Thyroid gland (tissue), 4 donors: ENCODE data around the gene PDCD5. TPM values are rescaled to one million over a fixed set of nuclear protein-coding genes. Genes with fewer than 3 reads are reported as not detected.

ENCODE experiments used
- DNase-seq, 2 donors: peaks; one replicate each; pipeline ENCODE4 v3.0.0-alpha.2; 2019
- H3K27ac ChIP-seq, 3 donors: fragments of 200-600 bp; sonication (generic); 1 replicate in 2 of 3; 2 replicates in 1 of 3; pipeline ENCODE4 v1.5.1; 2016 to 2019; ENCODE audit warnings: mild to moderate bottlenecking in 1 of 3, moderate library complexity in 1 of 3
- H3K27me3 ChIP-seq: fragments of 200-600 bp; sonication (generic); one replicate; pipeline ENCODE4 v1.5.1; 2019
- H3K36me3 ChIP-seq, 2 donors: fragments of 200-600 bp; sonication (generic); one replicate each; pipeline ENCODE4 v1.5.1; 2016 to 2019
- H3K4me1 ChIP-seq, 2 donors: fragments of 200-600 bp; sonication (generic); one replicate each; pipeline ENCODE4 v1.5.1; 2017 to 2019
- H3K4me3 ChIP-seq, 3 donors: fragments of 200-600 bp; sonication (generic); replicated peaks in 1 of 3; 1 replicate in 2 of 3; 2 replicates in 1 of 3; pipeline ENCODE4 v1.5.1; 2016; ENCODE audit warnings: mild to moderate bottlenecking in 1 of 3
- H3K9me3 ChIP-seq: fragments of 200-600 bp; sonication (generic); one replicate; pipeline ENCODE4 v1.5.1; 2017
- POLR2A ChIP-seq, 2 donors: fragments of 450-650 bp; IDR thresholded peaks; one replicate each; pipeline ENCODE4 v1.6.1; 2017; ENCODE audit warnings: antibody characterized with exemption in 2 of 2, mild to moderate bottlenecking in 2 of 2, moderate library complexity in 1 of 2
- WGBS, 2 donors: methylation state at CpG; one replicate each; pipeline ENCODE4 v1.1.5; 2017; 5-methylcytosine and 5-hydroxymethylcytosine counted together
- intact Hi-C: fragments of 100-400 bp; cut with DNase I; formaldehyde crosslinking; loops from one replicate; pipeline ENCODE4 v1.15.1; 2023
- small RNA-seq: library from RNA; depleted of rRNA; stranded (forward); fragments of <200 nt; gene quantifications from one replicate; pipeline ENCODE3, GENCODE V24; 2016
- total RNA-seq, 4 donors: library from RNA; depleted of rRNA; stranded (reverse); fragments of >200 nt; gene quantifications; one replicate each; pipeline ENCODE4 v1.2.3, GENCODE V29; 2016
- TF ChIP-seq, protein P1 (sequence below), 6 experiments: fragments of 200-600 bp in 3 of 6; fragments of 450-650 bp in 3 of 6; sonication (generic) in 3 of 6; IDR thresholded peaks; one replicate each; pipeline ENCODE4 v1.5.1; 2016 to 2019; ENCODE audit warnings: antibody characterized with exemption in 6 of 6, mild to moderate bottlenecking in 2 of 6, inconsistent platforms in 1 of 6, moderate library complexity in 1 of 6

The PDCD5 gene
- total RNA-seq, 4 donors from 2014 or later: 70.0 to 111 (median 93.7) TPM

DNA sequence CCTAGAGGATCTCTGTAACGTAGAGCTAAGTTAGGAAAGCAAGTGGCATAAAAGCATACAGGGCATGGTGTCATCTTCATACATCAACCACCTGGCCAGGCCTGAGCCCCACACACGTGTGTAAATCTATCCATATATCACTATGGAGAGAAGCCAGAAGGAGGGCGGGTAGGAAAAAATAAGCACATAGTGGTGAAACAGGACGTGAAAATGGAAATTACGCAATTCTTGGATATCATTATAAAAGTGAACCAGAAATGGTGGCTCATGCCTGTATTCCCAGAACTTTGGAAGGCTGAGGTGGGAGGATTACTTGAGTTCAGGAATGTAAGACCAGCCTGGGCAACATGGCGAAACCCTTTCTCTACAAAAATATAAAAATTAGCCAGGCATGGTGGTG, 43.4 kb downstream of the PDCD5 start:
- DNase-seq: no peak
- Histone ChIP-seq H3K4me3 (no peak overlapping the region), H3K27me3 (no peaks in the 10 kb centered on the region), H3K27ac (no peak overlapping the region), H3K36me3 (peaks cover 55 to 56% of the 10 kb centered on the region in 2 donors), H3K4me1 (no peaks in the 10 kb centered on the region), H3K9me3 (no peaks in the 10 kb centered on the region)
- TF ChIP-seq, protein P1, sequence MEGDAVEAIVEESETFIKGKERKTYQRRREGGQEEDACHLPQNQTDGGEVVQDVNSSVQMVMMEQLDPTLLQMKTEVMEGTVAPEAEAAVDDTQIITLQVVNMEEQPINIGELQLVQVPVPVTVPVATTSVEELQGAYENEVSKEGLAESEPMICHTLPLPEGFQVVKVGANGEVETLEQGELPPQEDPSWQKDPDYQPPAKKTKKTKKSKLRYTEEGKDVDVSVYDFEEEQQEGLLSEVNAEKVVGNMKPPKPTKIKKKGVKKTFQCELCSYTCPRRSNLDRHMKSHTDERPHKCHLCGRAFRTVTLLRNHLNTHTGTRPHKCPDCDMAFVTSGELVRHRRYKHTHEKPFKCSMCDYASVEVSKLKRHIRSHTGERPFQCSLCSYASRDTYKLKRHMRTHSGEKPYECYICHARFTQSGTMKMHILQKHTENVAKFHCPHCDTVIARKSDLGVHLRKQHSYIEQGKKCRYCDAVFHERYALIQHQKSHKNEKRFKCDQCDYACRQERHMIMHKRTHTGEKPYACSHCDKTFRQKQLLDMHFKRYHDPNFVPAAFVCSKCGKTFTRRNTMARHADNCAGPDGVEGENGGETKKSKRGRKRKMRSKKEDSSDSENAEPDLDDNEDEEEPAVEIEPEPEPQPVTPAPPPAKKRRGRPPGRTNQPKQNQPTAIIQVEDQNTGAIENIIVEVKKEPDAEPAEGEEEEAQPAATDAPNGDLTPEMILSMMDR (IDR thresholded peaks at IDR 0.05): no peak
- TF ChIP-seq POLR2A (IDR thresholded peaks at IDR 0.05): no peak
- 91 to 93% methylated on average over 6 of the region's 6 CpGs for WGBS, 2 donors
- intact Hi-C loops: no loop called here

DNA sequence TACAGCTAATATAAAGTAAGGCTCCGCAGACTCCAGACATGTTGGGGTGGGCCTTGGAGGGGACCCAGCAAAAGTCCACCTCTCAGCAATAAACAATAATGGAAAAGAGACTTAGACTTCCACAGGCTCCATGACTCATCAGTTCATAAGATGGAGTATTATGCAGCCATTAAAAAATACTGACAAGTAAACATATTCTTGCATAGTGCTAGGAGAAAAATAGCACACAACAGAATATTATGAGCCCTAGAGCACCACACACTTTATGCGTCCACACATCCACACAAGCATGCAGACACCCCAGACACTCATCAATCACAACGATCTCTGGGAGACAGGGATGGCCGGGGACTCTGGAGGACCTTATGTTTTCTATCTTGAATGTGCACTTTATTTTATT, 46.0 kb downstream of the PDCD5 start:
- DNase-seq: no peak
- no peaks in the 10 kb centered on the region for H3K27me3 ChIP-seq
- H3K36me3 ChIP-seq: peaks cover 52 to 53% of the 10 kb centered on the region in 2 donors
- H3K4me3 ChIP-seq: no peak overlapping the region
- WGBS, 2 donors: 94 to 99% methylated on average over 4 of the region's 4 CpGs
- intact Hi-C loops: no loop called here
- H3K9me3 ChIP-seq: no peaks in the 10 kb centered on the region
- no peaks in the 10 kb centered on the region for H3K4me1 ChIP-seq
- H3K27ac ChIP-seq: no peak overlapping the region
- TF ChIP-seq POLR2A (IDR thresholded peaks at IDR 0.05): no peak
- TF ChIP-seq, protein P1 (IDR thresholded peaks at IDR 0.05): no peak

DNA sequence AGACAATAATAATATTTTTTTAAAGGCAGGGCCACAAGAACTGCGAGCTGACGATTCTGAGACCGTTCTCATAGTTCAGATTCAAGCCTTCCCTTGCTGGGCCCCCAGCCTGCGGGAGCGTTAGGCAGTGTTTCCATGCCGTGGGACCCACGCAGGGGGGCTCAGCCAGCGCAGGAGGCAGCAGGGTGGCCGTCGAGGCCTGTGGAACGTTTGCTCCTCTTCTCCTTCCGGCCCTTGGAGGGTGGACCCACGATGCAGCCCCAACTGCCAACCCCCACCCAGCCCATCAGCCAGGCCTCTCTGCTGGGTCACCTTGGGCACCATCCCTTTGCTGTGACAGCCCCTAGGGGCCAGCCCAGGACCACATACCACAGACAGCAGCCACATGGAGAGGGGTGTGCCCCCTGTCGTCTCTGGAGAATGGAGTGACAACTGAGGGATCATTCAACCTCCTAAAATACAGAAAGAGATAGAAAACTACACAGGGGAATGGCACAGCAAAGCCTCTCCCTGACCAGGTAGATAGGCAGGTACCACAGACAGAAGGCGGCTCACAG, 46.8 kb downstream of the PDCD5 start:
- H3K4me3 ChIP-seq: no peak overlapping the region
- H3K9me3 ChIP-seq: no peaks in the 10 kb centered on the region
- no peaks in the 10 kb centered on the region for H3K27me3 ChIP-seq
- WGBS, 2 donors: 85% methylated on average over 13 to 15 of the region's 15 CpGs
- intact Hi-C loops: no loop called here
- no peak for TF ChIP-seq POLR2A (IDR thresholded peaks at IDR 0.05)
- TF ChIP-seq, protein P1 (IDR thresholded peaks at IDR 0.05): no peak
- no peak for DNase-seq
- no peaks in the 10 kb centered on the region for H3K4me1 ChIP-seq
- H3K27ac ChIP-seq: no peak overlapping the region
- H3K36me3 ChIP-seq: peaks cover 46 to 48% of the 10 kb centered on the region in 2 donors

DNA sequence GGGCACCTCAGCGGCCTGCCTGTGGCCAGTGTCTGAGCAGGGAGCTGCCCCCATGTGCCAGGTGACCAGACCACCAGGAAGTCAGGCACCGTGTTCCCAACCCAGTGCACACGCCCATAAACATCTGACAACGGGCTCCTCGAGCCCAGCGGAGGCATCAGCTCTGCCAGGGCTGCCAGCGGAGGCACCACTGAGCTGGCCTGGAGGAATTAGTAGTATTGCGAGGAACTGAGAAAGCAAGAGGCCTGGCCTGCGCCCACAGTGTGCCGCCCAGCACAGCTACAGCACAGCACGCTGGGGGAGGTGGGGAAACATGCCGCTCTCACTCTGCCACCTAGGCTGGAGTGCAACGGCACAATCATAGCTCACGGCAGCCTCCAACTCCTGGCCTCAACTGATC, 49.3 kb downstream of the PDCD5 start:
- intact Hi-C loops: no loop called here
- 89 to 94% methylated on average over 4 to 6 of the region's 14 CpGs for WGBS, 2 donors

DNA sequence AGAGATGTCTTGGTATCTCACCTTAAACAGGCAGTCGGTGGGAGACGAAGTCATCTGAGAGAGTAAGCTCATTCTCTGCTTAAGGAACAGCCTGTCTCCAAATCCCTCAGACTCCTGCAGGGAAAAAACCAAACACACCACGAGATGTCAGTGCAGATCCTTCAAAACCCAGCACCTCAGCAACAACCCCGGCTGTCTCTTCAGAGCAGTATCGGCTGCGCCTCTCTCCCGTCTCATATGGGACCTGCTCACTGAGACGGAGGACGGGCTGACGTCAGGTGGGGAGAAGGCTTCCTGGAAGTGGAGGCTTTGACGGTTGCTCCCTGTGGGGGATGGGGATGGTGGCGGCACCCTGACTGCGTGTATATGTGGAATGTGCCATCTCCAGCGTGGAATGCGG, 50.4 kb downstream of the PDCD5 start:
- 86 to 96% methylated on average over 15 of the region's 15 CpGs for WGBS, 2 donors

More for the DNA sequence above, 49.3 kb downstream of the PDCD5 start:
- H3K4me1 ChIP-seq: no peaks in the 10 kb centered on the region
- DNase-seq: no peak
- peaks cover 31 to 37% of the 10 kb centered on the region in 2 donors for H3K36me3 ChIP-seq
- TF ChIP-seq, protein P1 (IDR thresholded peaks at IDR 0.05): no peak
- no peak overlapping the region for H3K27ac ChIP-seq
- H3K9me3 ChIP-seq: no peaks in the 10 kb centered on the region
- H3K27me3 ChIP-seq: no peaks in the 10 kb centered on the region
- no peak overlapping the region for H3K4me3 ChIP-seq

More for the DNA sequence above, 50.4 kb downstream of the PDCD5 start:
- Histone ChIP-seq H3K9me3 (no peaks in the 10 kb centered on the region), H3K36me3 (peaks cover 31 to 37% of the 10 kb centered on the region in 2 donors), H3K4me3 (no peak overlapping the region), H3K27ac (no peak overlapping the region), H3K27me3 (no peaks in the 10 kb centered on the region), H3K4me1 (no peaks in the 10 kb centered on the region)
- TF ChIP-seq POLR2A (IDR thresholded peaks at IDR 0.05): no peak
- TF ChIP-seq, protein P1 (IDR thresholded peaks at IDR 0.05): no peak
- intact Hi-C loops: no loop called here
- DNase-seq: no peak

Small RNA genes lying within 50 kb of the gene (small RNA-seq; reads per million reads assigned to genes)
- gene SNORA68B: 0.56 reads per million

Other genes starting within 250 kb of the PDCD5 start
- gene ZNF507, start 235.6 kb upstream of the PDCD5 start, total RNA-seq: 10 to 100 TPM; 28.6 to 46.9 (median 38.0) TPM
- gene DPY19L3, start 175.4 kb upstream of the PDCD5 start, total RNA-seq: 10 to 100 TPM; 29.7 to 49.2 (median 39.8) TPM
- 10 to 100 TPM; 29.7 to 64.8 (median 48.7) TPM for gene ANKRD27, start 94.0 kb downstream of the PDCD5 start, total RNA-seq
- under 1 TPM; 0.27 to 0.78 (median 0.48) TPM for gene RGS9BP, start 94.7 kb downstream of the PDCD5 start, total RNA-seq
- gene NUDT19, start 110.6 kb downstream of the PDCD5 start, total RNA-seq: 10 to 100 TPM in 1 of 4 donors, 1 to 10 TPM in 3; 7.9 to 10.2 (median 9.6) TPM
- gene TDRD12, start 138.6 kb downstream of the PDCD5 start, total RNA-seq: 1 to 10 TPM in 1 of 4 donors, under 1 TPM in 2, not detected in 1; 0.39 to 2.4 (median 0.89) TPM